ENCODE results near the gene NDFIP2.
A peak's percentile ranks its signal among the peaks of the same experiment; 100 is the strongest.

The NDFIP2 gene

DNA sequence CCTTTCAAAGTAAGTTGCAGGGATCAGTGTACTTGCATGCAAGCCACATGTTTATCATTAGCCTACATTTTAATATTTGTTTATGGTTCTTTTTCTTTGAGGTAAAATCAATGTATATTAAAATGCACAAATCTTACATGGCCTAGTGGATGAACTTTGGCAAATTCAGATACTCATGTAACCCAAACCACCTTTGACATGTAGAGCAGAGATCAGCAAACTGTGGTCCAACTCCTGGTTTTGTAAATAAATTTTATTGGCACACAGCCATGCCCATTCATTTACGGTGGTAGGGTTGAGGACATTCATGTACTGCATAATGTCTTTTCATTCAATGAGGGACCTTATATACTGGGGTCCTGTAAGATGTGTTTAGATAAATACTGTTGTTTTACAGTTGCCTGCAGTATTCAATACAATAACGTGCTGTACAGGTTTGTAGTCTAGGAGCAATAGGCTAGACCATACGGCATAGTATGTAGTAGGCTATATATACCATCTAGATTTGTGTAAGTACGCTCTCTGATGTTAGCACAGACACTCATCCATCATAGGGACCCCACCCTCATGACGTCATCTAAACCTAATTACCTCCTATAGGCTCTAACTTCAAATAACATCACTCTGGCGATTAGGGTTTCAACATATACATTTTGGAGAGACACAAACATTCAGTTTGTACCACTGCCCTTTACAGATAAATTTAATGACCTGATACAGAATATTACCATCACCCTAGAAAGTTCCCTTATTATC lies 5.7 kb downstream of the NDFIP2 start:
- Histone ChIP-seq H3K4me3 (ENCODE audit: low read depth in 1 of 2, low read length in 2 of 2) (peak overlapping the region in 1 of 2 experiments; percentile 28; a peak in 1 of 4 replicates), H2AFZ (ENCODE audit: low read depth, low read length) (no peak overlapping the region), H3K4me2 (ENCODE audit: insufficient read depth, low read length) (peak overlapping the region; percentile 73), H3K27me3 (ENCODE audit: insufficient read depth, low read length, poor library complexity) (no peaks in the 10 kb centered on the region), H3K27ac (ENCODE audit: low read length) (peak overlapping the region; percentile 45), H3K4me1 (ENCODE audit: insufficient read depth, low read length) (peaks cover 87% of the 10 kb centered on the region), H3K36me3 (ENCODE audit: insufficient read depth, low read length) (peaks cover 38% of the 10 kb centered on the region), H4K20me1 (ENCODE audit: insufficient read depth, low read length) (peaks cover 25% of the 10 kb centered on the region; the same call in 1 of the 2 replicates), H3K9me3 (ENCODE audit: insufficient read depth, low read length, severe bottlenecking) (no peaks in the 10 kb centered on the region), H3K9ac (ENCODE audit: low read depth, low read length) (0 out of 2 replicates have a peak overlapping the region, but pooled peaks have one; percentile 83), H3K79me2 (ENCODE audit: insufficient read depth, low read length) (peaks cover 100% of the 10 kb centered on the region)
- TF ChIP-seq, protein P1, sequence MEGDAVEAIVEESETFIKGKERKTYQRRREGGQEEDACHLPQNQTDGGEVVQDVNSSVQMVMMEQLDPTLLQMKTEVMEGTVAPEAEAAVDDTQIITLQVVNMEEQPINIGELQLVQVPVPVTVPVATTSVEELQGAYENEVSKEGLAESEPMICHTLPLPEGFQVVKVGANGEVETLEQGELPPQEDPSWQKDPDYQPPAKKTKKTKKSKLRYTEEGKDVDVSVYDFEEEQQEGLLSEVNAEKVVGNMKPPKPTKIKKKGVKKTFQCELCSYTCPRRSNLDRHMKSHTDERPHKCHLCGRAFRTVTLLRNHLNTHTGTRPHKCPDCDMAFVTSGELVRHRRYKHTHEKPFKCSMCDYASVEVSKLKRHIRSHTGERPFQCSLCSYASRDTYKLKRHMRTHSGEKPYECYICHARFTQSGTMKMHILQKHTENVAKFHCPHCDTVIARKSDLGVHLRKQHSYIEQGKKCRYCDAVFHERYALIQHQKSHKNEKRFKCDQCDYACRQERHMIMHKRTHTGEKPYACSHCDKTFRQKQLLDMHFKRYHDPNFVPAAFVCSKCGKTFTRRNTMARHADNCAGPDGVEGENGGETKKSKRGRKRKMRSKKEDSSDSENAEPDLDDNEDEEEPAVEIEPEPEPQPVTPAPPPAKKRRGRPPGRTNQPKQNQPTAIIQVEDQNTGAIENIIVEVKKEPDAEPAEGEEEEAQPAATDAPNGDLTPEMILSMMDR (IDR thresholded peaks at IDR 0.05; ENCODE audit: borderline replicate concordance, extremely low read depth, low read length, poor library complexity, severe bottlenecking) = no peak
- no peak for DNase-seq
- no peak for ATAC-seq (ENCODE audit: insufficient read depth, low read depth)

DNA sequence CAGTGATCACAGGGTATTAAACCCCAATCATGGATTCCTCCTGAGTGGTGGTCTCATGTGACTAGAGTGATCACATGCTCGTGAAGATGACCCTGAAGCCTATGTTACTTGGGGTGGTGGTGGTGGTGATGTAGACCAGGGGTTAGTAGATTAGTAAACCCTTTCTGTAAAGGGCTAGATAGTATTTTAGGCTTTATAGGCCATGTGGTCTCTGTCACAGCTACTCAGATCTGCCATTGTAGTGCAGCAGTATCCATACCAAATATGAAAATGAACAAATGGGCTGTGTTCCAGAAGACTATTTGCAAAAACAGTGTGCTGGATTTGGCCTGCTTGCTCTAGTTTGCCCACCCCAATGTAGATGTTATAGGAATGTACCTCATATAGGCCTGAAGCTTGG lies 9.4 kb downstream of the NDFIP2 start:
- peaks cover 100% of the 10 kb centered on the region for H3K79me2 ChIP-seq (ENCODE audit: insufficient read depth, low read length)
- H3K4me3 ChIP-seq (ENCODE audit: low read depth in 1 of 2, low read length in 2 of 2) = peak overlapping the region in 1 of 2 experiments; percentile 34; a peak in 1 of 4 replicates
- H3K27me3 ChIP-seq (ENCODE audit: insufficient read depth, low read length, poor library complexity) = no peaks in the 10 kb centered on the region
- peak overlapping the region; percentile 73 for H3K4me2 ChIP-seq (ENCODE audit: insufficient read depth, low read length)
- no peak for DNase-seq
- H3K4me1 ChIP-seq (ENCODE audit: insufficient read depth, low read length) = peaks cover 100% of the 10 kb centered on the region
- H2AFZ ChIP-seq (ENCODE audit: low read depth, low read length) = no peak overlapping the region
- ATAC-seq (ENCODE audit: insufficient read depth, low read depth) = no peak
- no peaks in the 10 kb centered on the region for H3K9me3 ChIP-seq (ENCODE audit: insufficient read depth, low read length, severe bottlenecking)
- H3K27ac ChIP-seq (ENCODE audit: low read length) = peak overlapping the region; percentile 80
- no peak overlapping the region for H3K9ac ChIP-seq (ENCODE audit: low read depth, low read length)
- peaks cover 31% of the 10 kb centered on the region for H3K36me3 ChIP-seq (ENCODE audit: insufficient read depth, low read length)
- TF ChIP-seq EZH2 (IDR thresholded peaks at IDR 0.05; ENCODE audit: borderline replicate concordance, low read depth, low read length, severe bottlenecking) = no peak
- TF ChIP-seq, protein P1 (IDR thresholded peaks at IDR 0.05; ENCODE audit: borderline replicate concordance, extremely low read depth, low read length, poor library complexity, severe bottlenecking) = no peak
- H4K20me1 ChIP-seq (ENCODE audit: insufficient read depth, low read length) = peaks cover 29% of the 10 kb centered on the region

DNA sequence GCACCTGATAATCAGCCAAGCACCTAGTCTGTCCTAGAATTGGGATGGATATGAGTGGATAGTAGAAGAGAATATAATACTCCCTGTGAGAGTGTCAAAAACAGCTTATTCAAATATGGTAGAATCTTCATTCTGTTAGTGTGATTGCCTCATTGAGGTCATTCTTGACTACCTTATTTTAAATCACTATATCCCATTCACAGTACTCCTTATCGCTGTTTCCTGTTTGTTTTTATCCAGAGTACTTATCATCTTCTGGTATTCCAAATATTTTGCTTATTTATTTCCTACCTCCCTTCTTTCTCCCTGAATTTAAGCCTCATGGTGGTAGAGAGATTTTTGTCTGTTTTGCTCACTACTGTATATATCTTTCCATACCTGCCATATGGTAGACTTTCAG lies 9.9 kb downstream of the NDFIP2 start:
- DNase-seq (no peak), ATAC-seq (ENCODE audit: insufficient read depth, low read depth) (no peak)
- no peaks in the 10 kb centered on the region for H3K27me3 ChIP-seq (ENCODE audit: insufficient read depth, low read length, poor library complexity)
- no peak for TF ChIP-seq EZH2 (IDR thresholded peaks at IDR 0.05; ENCODE audit: borderline replicate concordance, low read depth, low read length, severe bottlenecking)
- TF ChIP-seq, protein P1 (IDR thresholded peaks at IDR 0.05; ENCODE audit: borderline replicate concordance, extremely low read depth, low read length, poor library complexity, severe bottlenecking) = no peak
- peaks cover 26% of the 10 kb centered on the region for H3K36me3 ChIP-seq (ENCODE audit: insufficient read depth, low read length)
- H3K4me1 ChIP-seq (ENCODE audit: insufficient read depth, low read length) = peaks cover 100% of the 10 kb centered on the region
- no peak overlapping the region for H2AFZ ChIP-seq (ENCODE audit: low read depth, low read length)
- peak overlapping the region in 1 of 2 experiments; percentile 34; a peak in 1 of 4 replicates for H3K4me3 ChIP-seq (ENCODE audit: low read depth in 1 of 2, low read length in 2 of 2)
- peaks cover 29% of the 10 kb centered on the region for H4K20me1 ChIP-seq (ENCODE audit: insufficient read depth, low read length)
- peaks cover 100% of the 10 kb centered on the region for H3K79me2 ChIP-seq (ENCODE audit: insufficient read depth, low read length)
- peak overlapping the region; percentile 80 for H3K27ac ChIP-seq (ENCODE audit: low read length)
- H3K9ac ChIP-seq (ENCODE audit: low read depth, low read length) = peak overlapping the region; percentile 45; the same call in 1 of the 2 replicates
- H3K4me2 ChIP-seq (ENCODE audit: insufficient read depth, low read length) = peak overlapping the region; percentile 73
- no peaks in the 10 kb centered on the region for H3K9me3 ChIP-seq (ENCODE audit: insufficient read depth, low read length, severe bottlenecking)
